Stimulated activated CD4-positive, alpha-beta T cell treated with anti-CD3 and anti-CD28 coated beads, Interleukin-12 subunit alpha, Interleukin-12 subunit beta, amount 100 ng/mL, for 48 hours (primary cell): ENCODE results near the gene NGFR.
A peak's percentile ranks its signal among the peaks of the same experiment; 100 is the strongest.

Experiments
- DNase-seq, 3 donors: peaks; one replicate each; pipeline ENCODE4 v3.0.0-alpha.2; 2020; ENCODE audit warnings: low read depth in 2 of 3, low spot score in 1 of 3

NGFR gene

GRCh38 chr17:49515196-49515770 is 20.2 kb downstream of the NGFR start:
- DNase-seq = no peak

- DNase-seq = no peak
These were observed 21.1 kb downstream of the NGFR start for GRCh38 chr17:49516180-49516579.

GRCh38 chr17:49518346-49519078 is 23.4 kb downstream of the NGFR start:
- DNase-seq = no peak

GRCh38 chr17:49519781-49520180 is 24.7 kb downstream of the NGFR start:
- no peak for DNase-seq

- DNase-seq = no peak
These were observed 25.4 kb downstream of the NGFR start for GRCh38 chr17:49520386-49521087.

GRCh38 chr17:49521088-49521450 is 26.0 kb downstream of the NGFR start:
- no peak for DNase-seq

- DNase-seq = no peak
These were observed 26.6 kb downstream of the NGFR start for GRCh38 chr17:49521471-49522356.

- DNase-seq = no peak
These were observed 27.3 kb downstream of the NGFR start for GRCh38 chr17:49522357-49522890.

- no peak for DNase-seq
These were observed 28.1 kb downstream of the NGFR start for GRCh38 chr17:49523196-49523595.

GRCh38 chr17:49523706-49524472 is 28.8 kb downstream of the NGFR start:
- DNase-seq = peak in 2 of 3 donors; percentile 2 to 11

GRCh38 chr17:49524473-49525359 is 29.6 kb downstream of the NGFR start:
- DNase-seq = no peak

GRCh38 chr17:49525831-49526741 is 31.0 kb downstream of the NGFR start:
- no peak for DNase-seq

- DNase-seq = no peak
These were observed 33.0 kb downstream of the NGFR start for GRCh38 chr17:49527927-49528651.

GRCh38 chr17:49528966-49529365 is 33.9 kb downstream of the NGFR start:
- DNase-seq = no peak

- no peak for DNase-seq
These were observed 35.0 kb downstream of the NGFR start for GRCh38 chr17:49530118-49530517.

GRCh38 chr17:49543860-49544259 is 48.8 kb downstream of the NGFR start:
- no peak for DNase-seq

GRCh38 chr17:49545007-49545660 is 50.0 kb downstream of the NGFR start:
- DNase-seq = no peak
